Endodermal cell (in vitro differentiated cells): ENCODE measurements around the gene MUC22. TPM values are rescaled to one million over a fixed set of nuclear protein-coding genes. Genes with fewer than 3 reads are reported as not detected.

ENCODE experiments used
- DNase-seq: peaks from one replicate; pipeline ENCODE4 v3.0.0-alpha.2; 2017
- H3K27ac ChIP-seq: 2 replicates; pipeline ENCODE4 v1.5.1; 2013; ENCODE audit warnings: mild to moderate bottlenecking, low read depth, low read length, moderate library complexity
- H3K27me3 ChIP-seq: 2 replicates; pipeline ENCODE4 v1.6.1; 2013; ENCODE audit warnings: mild to moderate bottlenecking, low read length, moderate library complexity; ENCODE audit not compliant: insufficient read depth, control insufficient read depth, poor library complexity, severe bottlenecking
- H3K36me3 ChIP-seq: 2 replicates; pipeline ENCODE4 v1.7.0; 2013; ENCODE audit warnings: mild to moderate bottlenecking, low read length, moderate library complexity; ENCODE audit not compliant: control insufficient read depth, insufficient read depth
- H3K4me1 ChIP-seq: one replicate; pipeline ENCODE4 v1.7.0; 2013; ENCODE audit warnings: low read length; ENCODE audit not compliant: control insufficient read depth, insufficient read depth
- H3K4me3 ChIP-seq: 2 replicates; pipeline ENCODE4 v1.5.1; 2013; ENCODE audit warnings: mild to moderate bottlenecking, low read length, moderate library complexity
- H3K9ac ChIP-seq: 2 replicates; pipeline ENCODE4 v1.6.1; 2013; ENCODE audit warnings: mild to moderate bottlenecking, low read length, moderate library complexity; ENCODE audit not compliant: poor library complexity, severe bottlenecking; ENCODE audit errors: extremely low read depth
- H3K9me3 ChIP-seq: 2 replicates; pipeline ENCODE4 v1.6.1; 2013; ENCODE audit warnings: mild to moderate bottlenecking, low read length, moderate library complexity; ENCODE audit not compliant: control insufficient read depth
- H3K27ac Mint-ChIP-seq: 2 replicates; pipeline ENCODE4 v1.8.0; 2020; ENCODE audit warnings: mixed read lengths
- H3K27me3 Mint-ChIP-seq: 2 replicates; pipeline ENCODE4 v1.8.0; 2021; ENCODE audit warnings: mild to moderate bottlenecking, mixed read lengths; ENCODE audit not compliant: insufficient read depth
- H3K36me3 Mint-ChIP-seq: 2 replicates; pipeline ENCODE4 v1.8.0; 2020; ENCODE audit warnings: low read depth, mixed read lengths
- H3K4me1 Mint-ChIP-seq: 2 replicates; pipeline ENCODE4 v1.8.0; 2020; ENCODE audit warnings: mixed read lengths
- H3K4me3 Mint-ChIP-seq: 2 replicates; pipeline ENCODE4 v1.8.0; 2020; ENCODE audit warnings: mild to moderate bottlenecking, moderate library complexity, mixed read lengths
- H3K9me3 Mint-ChIP-seq: 2 replicates; pipeline ENCODE4 v1.8.0; 2020; ENCODE audit warnings: mild to moderate bottlenecking, mixed read lengths
- WGBS, 2 experiments: methylation state at CpG; one replicate each; pipeline versions ENCODE4 v1.1.5 to v1.1.7; 2013; ENCODE audit warnings: missing lambda C conversion rate in 2 of 2, mixed read lengths in 1 of 2; ENCODE audit not compliant: insufficient coverage in 1 of 2, insufficient read length in 1 of 2; 5-methylcytosine and 5-hydroxymethylcytosine counted together
- total RNA-seq, 2 donors: library from RNA; stranded (reverse); fragmentation: NEBNext Ultra II Directional in 1 of 2; extraction: Animal tissue kit (Norgen Biotek cat#: 25700) in 1 of 2; gene quantifications; 2 replicates in 1 of 2; 3 replicates in 1 of 2; pipeline ENCODE4 v1.2.1, GENCODE V29; 2021
- TF ChIP-seq, protein P1 (sequence below): fragments of 200-600 bp; sonication (generic); conservative IDR thresholded peaks from 2 replicates; pipeline ENCODE4 v1.5.0; 2021; ENCODE audit warnings: antibody characterized with exemption, mild to moderate bottlenecking

The MUC22 gene
- total RNA-seq, 2 donors from 2014 or later = not detected

DNA sequence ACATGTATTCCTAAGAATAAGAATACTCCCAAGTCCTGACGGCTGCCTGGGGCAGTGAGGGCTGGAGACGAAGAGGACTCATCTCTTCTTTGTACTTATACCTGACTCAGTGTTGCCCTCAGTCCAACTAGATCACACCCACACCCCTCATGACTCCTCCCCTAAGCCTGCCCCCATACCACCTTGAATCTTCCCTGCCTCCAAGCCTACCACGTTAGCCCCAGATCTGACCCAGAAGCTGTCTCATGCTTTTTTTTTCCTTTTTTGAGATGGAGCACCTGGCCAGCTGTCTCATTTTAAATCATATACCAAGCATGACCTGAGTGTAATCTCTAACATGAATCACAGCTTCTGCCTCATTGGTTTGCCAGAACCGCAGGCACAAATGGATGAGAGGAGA is 45.2 kb downstream of the MUC22 start:
- Histone ChIP-seq H3K9ac (no peak overlapping the region), H3K9me3 (no peaks in the 10 kb centered on the region), H3K4me3 (no peak overlapping the region), H3K27me3 (no peaks in the 10 kb centered on the region), H3K36me3 (no peaks in the 10 kb centered on the region), H3K4me1 (no peaks in the 10 kb centered on the region), H3K27ac (no peak overlapping the region)
- peaks cover 7% of the 10 kb centered on the region for H3K27me3 Mint-ChIP-seq
- H3K4me3 Mint-ChIP-seq = no peak overlapping the region
- WGBS, 2 experiments = 87% methylated on average over 4 of the region's 4 CpGs; no CpG with 5 or more reads in 1 of the 2 experiments
- no peak for DNase-seq
- H3K36me3 Mint-ChIP-seq = no peaks in the 10 kb centered on the region
- H3K9me3 Mint-ChIP-seq = no peaks in the 10 kb centered on the region
- TF ChIP-seq, protein P1, sequence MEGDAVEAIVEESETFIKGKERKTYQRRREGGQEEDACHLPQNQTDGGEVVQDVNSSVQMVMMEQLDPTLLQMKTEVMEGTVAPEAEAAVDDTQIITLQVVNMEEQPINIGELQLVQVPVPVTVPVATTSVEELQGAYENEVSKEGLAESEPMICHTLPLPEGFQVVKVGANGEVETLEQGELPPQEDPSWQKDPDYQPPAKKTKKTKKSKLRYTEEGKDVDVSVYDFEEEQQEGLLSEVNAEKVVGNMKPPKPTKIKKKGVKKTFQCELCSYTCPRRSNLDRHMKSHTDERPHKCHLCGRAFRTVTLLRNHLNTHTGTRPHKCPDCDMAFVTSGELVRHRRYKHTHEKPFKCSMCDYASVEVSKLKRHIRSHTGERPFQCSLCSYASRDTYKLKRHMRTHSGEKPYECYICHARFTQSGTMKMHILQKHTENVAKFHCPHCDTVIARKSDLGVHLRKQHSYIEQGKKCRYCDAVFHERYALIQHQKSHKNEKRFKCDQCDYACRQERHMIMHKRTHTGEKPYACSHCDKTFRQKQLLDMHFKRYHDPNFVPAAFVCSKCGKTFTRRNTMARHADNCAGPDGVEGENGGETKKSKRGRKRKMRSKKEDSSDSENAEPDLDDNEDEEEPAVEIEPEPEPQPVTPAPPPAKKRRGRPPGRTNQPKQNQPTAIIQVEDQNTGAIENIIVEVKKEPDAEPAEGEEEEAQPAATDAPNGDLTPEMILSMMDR = no peak
- no peaks in the 10 kb centered on the region for H3K4me1 Mint-ChIP-seq
- H3K27ac Mint-ChIP-seq = no peak overlapping the region

DNA sequence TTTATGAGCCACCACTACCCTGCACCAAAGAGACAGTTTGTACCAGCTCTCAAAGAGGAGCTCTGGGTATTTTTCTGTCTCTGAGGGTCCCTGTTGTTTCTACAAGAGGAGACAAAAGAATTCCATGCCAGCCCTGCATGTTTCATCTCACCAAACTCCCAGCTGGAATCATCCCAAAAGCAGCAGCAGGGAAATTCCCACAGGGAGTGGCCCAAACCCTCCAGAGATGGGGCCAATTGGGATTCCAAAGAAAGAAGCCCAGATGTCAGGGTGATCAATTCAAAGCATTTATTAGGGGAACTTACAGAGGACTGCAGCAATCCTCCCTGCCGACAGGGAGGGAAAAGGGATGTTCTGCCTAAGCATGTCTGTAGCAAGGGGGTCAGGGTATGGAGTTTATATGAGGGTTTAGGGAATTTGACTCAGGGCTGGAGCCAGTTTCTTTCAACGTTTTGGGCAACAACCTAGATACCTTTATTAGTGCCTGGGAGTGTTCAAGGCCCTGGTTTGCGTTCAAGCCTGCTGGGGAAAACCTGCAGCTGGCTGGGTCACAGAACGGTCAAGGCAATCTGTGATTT is 47.2 kb downstream of the MUC22 start:
- Histone ChIP-seq H3K9me3 (no peaks in the 10 kb centered on the region), H3K27ac (no peak overlapping the region), H3K4me3 (no peak overlapping the region), H3K9ac (no peak overlapping the region), H3K4me1 (no peaks in the 10 kb centered on the region), H3K36me3 (no peaks in the 10 kb centered on the region), H3K27me3 (no peaks in the 10 kb centered on the region)
- no peak for DNase-seq
- TF ChIP-seq, protein P1 = no peak
- H3K4me1 Mint-ChIP-seq = no peaks in the 10 kb centered on the region
- H3K27me3 Mint-ChIP-seq = peaks cover 10% of the 10 kb centered on the region
- no peak overlapping the region for H3K4me3 Mint-ChIP-seq
- no peak overlapping the region for H3K27ac Mint-ChIP-seq
- WGBS, 2 experiments = 56 to 66% methylated on average over 4 of the region's 4 CpGs
- H3K36me3 Mint-ChIP-seq = no peaks in the 10 kb centered on the region
- no peaks in the 10 kb centered on the region for H3K9me3 Mint-ChIP-seq

DNA sequence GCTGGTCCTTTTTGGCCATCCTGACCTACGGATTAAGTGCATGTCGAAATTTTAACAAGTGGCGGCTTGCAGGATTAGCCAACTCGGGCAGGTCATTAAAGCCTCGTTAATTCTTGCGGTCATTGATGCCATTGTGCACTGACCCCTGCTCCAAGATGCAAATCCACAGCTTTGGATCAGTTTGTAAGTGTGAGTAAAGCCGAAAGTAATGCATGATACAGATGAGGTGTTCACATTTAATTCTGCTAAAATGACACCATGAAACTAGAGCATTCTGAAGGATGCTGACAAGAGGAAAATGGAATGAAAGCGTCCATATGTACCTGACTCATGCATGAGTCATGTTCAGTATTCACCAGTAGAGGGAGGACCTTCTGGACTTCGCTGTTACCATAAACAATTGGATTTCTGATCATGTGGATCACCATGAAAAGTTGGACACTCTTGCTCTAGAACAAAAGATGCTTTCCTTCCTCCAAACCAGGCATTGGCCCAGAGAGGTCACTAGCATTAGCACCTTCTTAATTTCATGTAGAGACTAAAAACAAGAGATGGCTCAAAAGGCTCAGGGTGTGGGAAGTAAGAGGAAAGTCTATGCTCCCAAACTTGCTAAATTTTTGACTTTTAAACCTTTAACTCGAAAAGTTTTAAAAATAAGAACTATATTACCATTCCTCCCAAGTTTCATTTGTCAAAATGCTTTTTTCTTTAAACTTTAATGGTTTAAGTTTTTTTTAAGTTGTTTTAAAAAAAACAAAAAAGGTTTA is 48.0 kb downstream of the MUC22 start:
- no peak for DNase-seq
- H3K36me3 ChIP-seq = no peaks in the 10 kb centered on the region
- H3K27me3 Mint-ChIP-seq = peaks cover 9% of the 10 kb centered on the region
- no peaks in the 10 kb centered on the region for H3K4me1 Mint-ChIP-seq
- no peaks in the 10 kb centered on the region for H3K9me3 Mint-ChIP-seq
- 76 to 84% methylated on average over 9 to 10 of the region's 10 CpGs for WGBS, 2 experiments
- no peak overlapping the region for H3K9ac ChIP-seq
- H3K36me3 Mint-ChIP-seq = no peaks in the 10 kb centered on the region
- no peaks in the 10 kb centered on the region for H3K4me1 ChIP-seq
- H3K27ac ChIP-seq = no peak overlapping the region
- H3K4me3 ChIP-seq = no peak overlapping the region
- no peak overlapping the region for H3K27ac Mint-ChIP-seq
- H3K9me3 ChIP-seq = no peaks in the 10 kb centered on the region
- H3K4me3 Mint-ChIP-seq = no peak overlapping the region
- TF ChIP-seq, protein P1 = peak; percentile 72
- no peaks in the 10 kb centered on the region for H3K27me3 ChIP-seq
